Sigmoid colon (tissue), 4 donors: ENCODE data around the gene RPL10A.

Source experiments
- POLR2A ChIP-seq, 2 donors: fragments of 450-650 bp; IDR thresholded peaks; one replicate each; pipeline ENCODE4 v1.6.1; 2016; ENCODE audit warnings: antibody characterized with exemption in 2 of 2, mild to moderate bottlenecking in 2 of 2, moderate library complexity in 2 of 2
- POLR2AphosphoS5 ChIP-seq, 4 donors: sonication (generic); formaldehyde crosslinking; IDR thresholded peaks; one replicate each; pipeline ENCODE4 v1.6.1; 2017; ENCODE audit warnings: antibody characterized with exemption in 4 of 4
- TF ChIP-seq, protein P1 (sequence below), 4 experiments: fragments of 450-650 bp in 3 of 4; fragments of 200-600 bp in 1 of 4; IDR thresholded peaks; one replicate each; pipeline ENCODE4 v1.5.1; 2016 to 2019; ENCODE audit warnings: antibody characterized with exemption in 4 of 4, mild to moderate bottlenecking in 3 of 4, moderate library complexity in 2 of 4

DNA sequence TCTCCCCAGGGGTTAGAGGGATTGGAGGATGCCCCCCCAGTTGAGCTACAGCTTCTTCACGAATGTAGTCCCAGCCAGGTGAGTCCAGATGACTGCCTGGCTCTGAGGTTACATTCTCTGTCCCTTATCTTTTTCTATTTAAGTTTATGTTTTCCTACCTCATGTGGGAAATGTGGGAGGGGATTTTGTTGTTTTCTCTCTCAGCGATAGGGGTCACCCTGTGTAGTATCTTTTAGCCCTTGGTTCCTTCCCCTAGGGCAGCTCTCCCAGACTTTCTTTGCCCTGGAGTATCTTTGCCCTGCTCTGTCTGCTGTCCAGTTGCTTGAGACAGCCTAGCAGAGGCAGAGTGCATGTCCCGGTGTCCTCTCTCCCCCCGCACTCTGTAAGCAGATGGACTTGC is 10.3 kb upstream of the RPL10A start:
- TF ChIP-seq, protein P1, sequence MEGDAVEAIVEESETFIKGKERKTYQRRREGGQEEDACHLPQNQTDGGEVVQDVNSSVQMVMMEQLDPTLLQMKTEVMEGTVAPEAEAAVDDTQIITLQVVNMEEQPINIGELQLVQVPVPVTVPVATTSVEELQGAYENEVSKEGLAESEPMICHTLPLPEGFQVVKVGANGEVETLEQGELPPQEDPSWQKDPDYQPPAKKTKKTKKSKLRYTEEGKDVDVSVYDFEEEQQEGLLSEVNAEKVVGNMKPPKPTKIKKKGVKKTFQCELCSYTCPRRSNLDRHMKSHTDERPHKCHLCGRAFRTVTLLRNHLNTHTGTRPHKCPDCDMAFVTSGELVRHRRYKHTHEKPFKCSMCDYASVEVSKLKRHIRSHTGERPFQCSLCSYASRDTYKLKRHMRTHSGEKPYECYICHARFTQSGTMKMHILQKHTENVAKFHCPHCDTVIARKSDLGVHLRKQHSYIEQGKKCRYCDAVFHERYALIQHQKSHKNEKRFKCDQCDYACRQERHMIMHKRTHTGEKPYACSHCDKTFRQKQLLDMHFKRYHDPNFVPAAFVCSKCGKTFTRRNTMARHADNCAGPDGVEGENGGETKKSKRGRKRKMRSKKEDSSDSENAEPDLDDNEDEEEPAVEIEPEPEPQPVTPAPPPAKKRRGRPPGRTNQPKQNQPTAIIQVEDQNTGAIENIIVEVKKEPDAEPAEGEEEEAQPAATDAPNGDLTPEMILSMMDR (IDR thresholded peaks at IDR 0.05): no peak
- TF ChIP-seq POLR2AphosphoS5 (IDR thresholded peaks at IDR 0.05) (no peak), POLR2A (IDR thresholded peaks at IDR 0.05) (no peak)
